Islet precursor cell (in vitro differentiated cells): Measurements from ENCODE around the gene PNPLA7.
"Not testable (repeated sequence)": the region's sequence is repeated elsewhere in the genome, so short reads cannot be mapped to it uniquely, and the experiment has no call there.

Experiments
- DNase-seq: peaks from one replicate; pipeline ENCODE4 v3.0.0-alpha.2; 2018

Gene PNPLA7

GRCh38 chr9:137536594-137537131, 13.5 kb downstream of the PNPLA7 start:
- not testable (repeated sequence) for DNase-seq

GRCh38 chr9:137535120-137535428, 15.1 kb downstream of the PNPLA7 start:
- DNase-seq: no peak

- peak; percentile 72 for DNase-seq
Measured at GRCh38 chr9:137534256-137535119, 15.7 kb downstream of the PNPLA7 start.

GRCh38 chr9:137532891-137533468, 17.2 kb downstream of the PNPLA7 start:
- not testable (repeated sequence) for DNase-seq

- DNase-seq: no peak
Measured at GRCh38 chr9:137531099-137531765, 19.0 kb downstream of the PNPLA7 start.

- no peak for DNase-seq
Measured at GRCh38 chr9:137530331-137530730, 19.9 kb downstream of the PNPLA7 start.

GRCh38 chr9:137524981-137525317, 25.3 kb downstream of the PNPLA7 start:
- DNase-seq: no peak

GRCh38 chr9:137524161-137524980, 25.8 kb downstream of the PNPLA7 start:
- peak; percentile 47 for DNase-seq

- peak; percentile 42 for DNase-seq
Measured at GRCh38 chr9:137522746-137523455, 27.3 kb downstream of the PNPLA7 start.

- peak; percentile 43 for DNase-seq
Measured at GRCh38 chr9:137521405-137521985, 28.7 kb downstream of the PNPLA7 start.

- DNase-seq: no peak
Measured at GRCh38 chr9:137520614-137521404, 29.4 kb downstream of the PNPLA7 start.

- DNase-seq: no peak
Measured at GRCh38 chr9:137519553-137519952, 30.6 kb downstream of the PNPLA7 start.

- not testable (repeated sequence) for DNase-seq
Measured at GRCh38 chr9:137518661-137519459, 31.3 kb downstream of the PNPLA7 start.

GRCh38 chr9:137516144-137516917, 33.9 kb downstream of the PNPLA7 start:
- DNase-seq: peak; percentile 63

GRCh38 chr9:137515338-137515724, 34.9 kb downstream of the PNPLA7 start:
- no peak for DNase-seq

GRCh38 chr9:137514691-137515337, 35.4 kb downstream of the PNPLA7 start:
- DNase-seq: no peak

GRCh38 chr9:137513801-137514570, 36.2 kb downstream of the PNPLA7 start:
- DNase-seq: not testable (repeated sequence)

- DNase-seq: not testable (repeated sequence)
Measured at GRCh38 chr9:137513136-137513535, 37.1 kb downstream of the PNPLA7 start.
